ENCODE results near the gene ARFGEF3.

GRCh38 chr6:138337076-138337475, 175.3 kb downstream of the ARFGEF3 start:
- TF ChIP-seq POLR2A (IDR thresholded peaks at IDR 0.05): no peak
- TF ChIP-seq, protein P1, sequence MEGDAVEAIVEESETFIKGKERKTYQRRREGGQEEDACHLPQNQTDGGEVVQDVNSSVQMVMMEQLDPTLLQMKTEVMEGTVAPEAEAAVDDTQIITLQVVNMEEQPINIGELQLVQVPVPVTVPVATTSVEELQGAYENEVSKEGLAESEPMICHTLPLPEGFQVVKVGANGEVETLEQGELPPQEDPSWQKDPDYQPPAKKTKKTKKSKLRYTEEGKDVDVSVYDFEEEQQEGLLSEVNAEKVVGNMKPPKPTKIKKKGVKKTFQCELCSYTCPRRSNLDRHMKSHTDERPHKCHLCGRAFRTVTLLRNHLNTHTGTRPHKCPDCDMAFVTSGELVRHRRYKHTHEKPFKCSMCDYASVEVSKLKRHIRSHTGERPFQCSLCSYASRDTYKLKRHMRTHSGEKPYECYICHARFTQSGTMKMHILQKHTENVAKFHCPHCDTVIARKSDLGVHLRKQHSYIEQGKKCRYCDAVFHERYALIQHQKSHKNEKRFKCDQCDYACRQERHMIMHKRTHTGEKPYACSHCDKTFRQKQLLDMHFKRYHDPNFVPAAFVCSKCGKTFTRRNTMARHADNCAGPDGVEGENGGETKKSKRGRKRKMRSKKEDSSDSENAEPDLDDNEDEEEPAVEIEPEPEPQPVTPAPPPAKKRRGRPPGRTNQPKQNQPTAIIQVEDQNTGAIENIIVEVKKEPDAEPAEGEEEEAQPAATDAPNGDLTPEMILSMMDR (IDR thresholded peaks at IDR 0.05): no peak
